NCI-H1092 (cell line): ENCODE measurements around the gene PIGQ.
A peak's percentile ranks its signal among the peaks of the same experiment; 100 is the strongest.
"Not testable (repeated sequence)": the region's sequence is repeated elsewhere in the genome, so short reads cannot be mapped to it uniquely, and the experiment has no call there.

Experiments used
- DNase-seq: peaks from one replicate; lab custom pipeline; 2025; lab: John Stamatoyannopoulos, UW

The PIGQ gene

DNA sequence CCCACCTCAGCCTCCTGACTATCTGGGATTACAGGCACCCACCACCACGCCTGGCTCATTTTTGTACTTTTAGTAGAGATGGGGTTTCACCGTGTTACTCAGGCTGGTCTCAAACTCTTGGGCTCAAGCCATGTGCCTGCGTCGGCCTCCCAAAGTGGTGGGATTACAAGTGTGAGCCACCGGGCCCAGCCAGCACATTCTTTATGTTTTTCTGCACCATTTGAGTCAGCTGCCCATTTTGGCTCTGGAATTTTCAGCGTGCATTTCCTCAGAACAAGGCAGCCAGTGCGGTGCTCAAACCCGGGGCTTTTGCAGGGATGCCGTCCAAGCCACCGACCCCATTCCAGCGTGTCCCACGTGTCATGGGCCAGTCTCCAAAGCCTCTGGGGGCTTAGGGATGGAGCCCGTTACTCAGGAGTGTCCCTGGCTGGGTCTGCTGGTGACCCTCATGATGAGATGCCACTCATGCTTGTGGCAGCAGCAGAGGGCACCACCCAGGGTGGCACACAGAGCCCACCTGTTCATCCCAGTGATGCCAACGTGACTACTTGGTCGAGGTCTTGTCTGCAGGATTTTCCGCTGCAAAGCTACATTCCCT is 16.4 kb downstream of the PIGQ start:
- DNase-seq, result no peak

DNA sequence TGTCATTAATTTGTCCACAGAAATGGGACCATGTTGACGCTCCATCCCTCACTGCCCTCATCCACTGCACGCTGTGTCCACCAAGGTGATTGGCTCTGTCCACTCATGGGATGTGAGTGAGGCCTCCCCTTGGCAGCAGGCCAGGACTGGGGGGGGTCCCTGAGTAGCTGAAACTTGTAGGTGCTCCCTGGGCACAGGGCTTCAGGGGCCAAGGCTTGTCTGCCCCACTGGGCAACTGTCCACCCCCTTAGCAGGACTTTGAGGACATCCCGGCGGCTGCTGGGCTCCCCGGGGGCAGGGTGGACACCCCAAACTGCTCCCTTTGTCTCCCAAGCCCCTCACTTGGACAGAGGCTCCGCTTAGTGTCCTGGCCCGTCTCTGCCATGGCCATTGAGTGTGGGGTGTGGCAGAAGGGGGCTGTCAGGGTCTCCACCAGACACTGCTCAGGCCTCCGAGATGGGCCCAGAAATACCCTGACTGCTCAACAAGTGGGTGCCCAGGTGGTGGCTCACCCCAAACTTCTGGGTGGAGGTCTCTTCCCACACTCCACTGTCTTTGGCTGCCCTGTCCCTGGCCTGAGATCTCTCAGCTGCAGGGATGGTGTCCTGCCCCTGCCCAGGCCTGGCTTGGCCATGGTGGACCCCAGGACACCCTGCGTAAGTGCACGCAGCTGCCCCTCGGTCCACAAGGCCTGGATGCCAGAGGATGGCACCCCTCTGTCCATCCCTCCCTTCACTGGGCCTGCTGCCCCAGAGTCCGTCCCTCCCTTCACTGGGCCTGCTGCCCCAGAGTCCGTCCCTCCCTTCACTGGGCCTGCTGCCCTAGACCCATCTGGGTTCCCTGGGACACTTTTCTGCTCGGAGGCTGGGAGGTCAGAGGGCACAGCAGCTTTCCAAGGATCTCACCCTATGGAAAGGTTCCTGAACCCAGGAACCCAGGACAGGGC is 17.1 kb downstream of the PIGQ start:
- DNase-seq, result no peak

DNA sequence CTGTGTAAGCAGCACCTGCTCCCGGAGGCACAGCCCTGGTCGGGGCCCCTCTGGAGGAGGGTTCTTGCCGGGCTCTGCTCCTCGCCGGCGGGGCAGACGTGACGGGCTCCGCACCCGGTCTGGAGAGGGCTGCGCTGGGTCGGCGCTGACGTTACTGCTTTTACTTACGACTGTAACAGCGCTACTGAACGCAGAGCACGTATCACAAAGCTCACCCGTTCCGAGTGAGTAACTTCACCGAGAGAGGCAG is 18.8 kb downstream of the PIGQ start:
- peak; percentile 21 for DNase-seq

DNA sequence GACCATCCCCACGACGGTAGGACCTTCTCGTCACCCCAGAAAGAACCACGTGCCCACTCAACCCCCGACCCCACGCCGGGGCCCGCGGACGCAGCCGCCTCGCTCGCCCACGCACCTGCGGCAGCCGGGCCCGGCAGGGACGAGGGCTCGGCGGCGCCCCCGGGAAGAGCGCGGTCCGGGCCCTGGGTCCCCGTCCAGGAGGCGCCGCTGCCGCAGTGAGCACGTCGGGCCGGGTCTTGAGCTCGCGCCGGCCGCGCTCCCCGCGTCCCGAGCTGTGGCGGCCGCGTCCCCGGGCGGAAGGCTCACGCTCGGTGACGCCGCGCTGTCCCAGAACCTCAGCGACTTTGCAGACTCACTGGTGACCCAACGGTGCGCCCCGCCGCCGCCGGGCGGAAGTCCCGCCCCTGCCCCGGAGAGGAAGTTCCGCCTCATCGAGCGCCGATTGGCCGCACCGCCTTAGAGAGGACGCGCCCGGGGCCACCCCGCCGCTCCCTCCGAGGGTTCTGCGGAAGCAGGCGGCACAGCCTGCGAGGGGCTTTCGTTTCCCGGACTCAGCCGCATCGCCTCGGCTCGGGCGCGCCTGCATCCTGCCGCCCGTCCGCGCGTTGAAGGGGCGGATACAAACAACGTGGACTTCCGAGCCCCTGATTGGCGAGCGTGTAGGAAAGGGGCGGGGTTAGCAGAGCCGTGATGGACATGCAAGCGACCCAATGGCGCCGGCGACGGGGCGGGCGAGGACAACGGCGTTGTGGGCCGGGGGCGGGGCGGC is 19.3 kb downstream of the PIGQ start:
- DNase-seq, result peak; percentile 92

DNA sequence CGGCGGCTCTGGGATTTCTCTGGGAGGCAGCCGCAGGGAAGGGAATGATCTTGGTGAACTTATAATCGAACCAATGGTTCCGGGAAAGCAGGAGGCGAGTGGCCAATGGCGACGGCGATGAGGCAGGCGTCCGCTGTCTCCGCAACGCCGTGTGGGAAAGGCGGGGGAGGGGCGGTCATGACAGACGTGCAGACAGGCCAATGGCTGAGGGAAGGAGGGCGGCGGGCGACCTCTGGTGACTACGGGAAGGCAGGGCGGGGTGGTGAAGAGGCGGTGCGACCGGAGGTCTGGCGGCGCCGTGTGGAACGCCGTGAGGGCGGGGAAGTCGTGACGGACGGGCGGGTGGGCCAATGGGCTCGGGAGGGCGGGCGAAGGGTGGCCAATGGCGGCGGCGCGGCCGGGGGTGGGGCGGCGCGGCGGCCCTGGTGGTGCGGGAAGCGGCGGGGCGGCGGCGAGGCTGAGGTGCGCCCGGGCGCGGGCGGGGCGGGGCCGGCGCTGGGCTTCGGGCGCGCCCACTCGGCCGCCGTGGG is 20.0 kb downstream of the PIGQ start, which contains the start of gene RAB40C:
TSS of gene RAB40C (plus strand) at position 409 of the 530 bp plus-strand sequence. CDS start 226 bp downstream, outside the sequence.
- DNase-seq, result peak; percentile 97

DNA sequence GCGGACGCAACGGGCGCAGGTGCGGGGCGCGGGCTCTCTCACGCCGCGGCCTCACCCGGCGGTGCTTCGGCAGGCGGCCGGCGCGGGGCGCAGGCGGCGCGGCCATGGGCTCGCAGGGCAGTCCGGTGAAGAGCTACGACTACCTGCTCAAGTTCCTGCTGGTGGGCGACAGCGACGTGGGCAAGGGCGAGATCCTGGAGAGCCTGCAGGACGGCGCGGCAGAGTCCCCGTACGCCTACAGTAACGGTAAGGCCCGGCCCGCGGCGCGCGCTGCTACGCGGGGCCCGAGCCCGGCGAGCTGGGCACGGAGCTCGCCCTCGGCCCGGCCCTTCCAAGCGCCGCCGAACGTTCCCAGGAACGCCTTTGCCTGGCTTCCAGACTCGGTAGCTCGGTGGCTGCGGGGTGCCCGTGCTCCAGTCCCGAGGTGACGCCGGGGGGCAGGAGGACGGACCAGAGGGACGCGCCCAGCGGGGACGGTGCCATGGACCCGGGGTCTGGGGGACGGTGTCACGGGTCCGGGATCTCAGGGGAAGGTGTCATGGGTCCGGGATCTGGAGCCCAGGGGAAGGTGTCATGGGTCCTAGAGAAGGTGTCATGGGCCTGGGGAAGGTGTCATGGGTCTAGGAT is 20.5 kb downstream of the PIGQ start:
- DNase-seq, result no peak

DNA sequence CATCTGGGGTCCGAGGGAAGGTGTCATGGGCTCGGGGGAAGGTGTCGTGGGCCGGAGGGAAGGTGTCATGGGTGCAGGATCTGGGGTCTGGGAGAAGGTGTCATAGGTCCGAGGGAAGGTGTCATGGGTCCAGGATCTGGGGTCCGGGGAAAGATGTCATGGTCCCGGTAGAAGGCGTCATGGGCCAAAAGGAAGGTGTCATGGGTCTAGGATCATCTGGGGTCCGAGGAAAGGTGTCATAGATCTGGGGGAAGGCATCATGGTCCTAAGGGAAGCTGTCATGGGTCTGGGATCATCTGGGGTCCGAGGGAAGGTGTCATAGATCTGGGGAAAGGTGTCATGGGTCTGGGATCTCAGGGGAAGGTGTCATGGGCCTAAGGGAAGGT is 21.0 kb downstream of the PIGQ start:
- DNase-seq, result no peak

DNA sequence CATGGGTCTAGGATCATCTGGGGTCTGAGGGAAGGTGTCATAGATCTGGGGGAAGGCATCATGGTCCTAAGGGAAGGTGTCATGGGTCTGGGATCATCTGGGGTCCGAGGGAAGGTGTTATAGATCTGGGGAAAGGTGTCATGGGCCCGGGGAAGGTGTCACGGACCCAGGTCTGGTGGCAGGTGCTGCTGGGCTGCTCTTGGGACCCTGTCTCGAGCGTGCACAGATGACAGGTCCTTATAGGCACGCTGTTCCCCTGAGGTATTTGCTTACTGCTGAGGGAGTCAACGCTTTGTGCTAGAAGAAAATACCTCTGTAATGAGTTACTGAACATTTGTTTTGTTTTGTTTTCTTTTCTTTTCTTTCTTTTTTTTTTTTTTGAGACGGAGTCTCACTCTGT is 21.5 kb downstream of the PIGQ start:
- no peak for DNase-seq

DNA sequence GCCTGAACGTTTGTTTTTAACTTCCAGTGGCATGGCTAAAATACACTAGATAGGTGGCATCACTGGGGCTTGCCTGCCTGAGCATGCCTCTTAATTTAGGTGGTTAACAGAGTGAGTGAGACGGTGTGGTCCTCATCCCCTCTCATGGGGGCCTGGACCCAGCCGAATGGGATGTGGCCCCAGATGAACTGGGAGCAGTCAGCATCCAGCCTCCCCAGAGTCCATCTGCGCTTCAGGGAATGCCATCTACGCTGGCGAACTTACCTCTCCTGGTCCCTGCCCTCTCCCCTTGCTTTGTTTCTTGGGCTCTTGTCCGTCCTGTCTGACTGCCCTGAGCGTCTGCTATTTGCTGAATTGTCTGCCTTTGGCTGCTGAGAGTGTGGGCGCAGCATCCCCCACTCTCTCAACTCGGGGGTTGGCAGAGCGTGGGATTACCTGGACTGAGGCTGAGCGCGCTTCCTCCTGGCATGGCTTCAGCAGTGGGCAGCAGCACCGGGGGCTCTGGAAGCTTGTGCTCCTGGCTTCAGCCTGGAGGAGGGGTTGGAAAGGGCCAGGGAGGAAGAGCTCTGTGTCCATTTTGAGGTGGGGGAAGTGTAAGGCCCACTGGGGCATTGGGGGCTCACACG is 22.2 kb downstream of the PIGQ start:
- DNase-seq, result no peak

DNA sequence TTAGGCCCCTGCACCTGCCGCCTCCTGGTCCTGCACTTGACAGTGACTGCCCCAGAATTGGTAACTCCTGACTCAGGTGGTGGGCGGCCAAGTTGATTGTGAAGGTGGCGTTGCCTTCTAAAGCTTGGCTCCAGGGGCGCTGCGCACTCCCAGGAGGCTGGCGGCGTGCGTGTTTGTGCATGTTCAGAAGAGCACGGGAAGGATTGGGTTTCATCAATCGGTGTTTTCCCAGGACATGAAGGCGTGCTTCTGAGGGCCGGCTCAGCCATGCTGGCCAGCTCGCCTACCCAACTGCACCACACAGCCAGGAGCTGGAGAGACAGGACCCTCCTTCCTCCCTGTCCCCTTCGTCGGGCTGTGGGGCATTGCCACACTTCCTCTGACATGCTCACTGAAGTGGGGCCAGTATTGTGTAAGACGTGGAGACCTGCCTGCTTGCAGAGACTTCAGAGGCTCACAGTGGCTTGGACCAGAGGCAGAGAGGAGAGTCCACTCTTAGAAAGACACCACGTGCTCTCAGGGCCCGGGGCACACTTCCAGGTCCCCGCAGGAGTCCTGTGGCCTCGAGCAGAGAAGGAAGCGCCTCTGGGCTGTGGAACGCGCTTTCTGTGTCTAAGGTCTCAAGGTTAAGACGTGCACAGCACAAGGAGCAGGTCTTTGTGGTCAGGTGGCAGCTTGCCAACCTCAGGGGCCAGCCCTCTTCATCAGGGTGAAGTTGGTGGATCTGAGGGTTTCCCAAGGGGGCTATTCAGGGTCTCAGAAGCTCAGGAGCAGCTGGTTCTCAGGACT is 22.9 kb downstream of the PIGQ start:
- DNase-seq, result peak; percentile 50

DNA sequence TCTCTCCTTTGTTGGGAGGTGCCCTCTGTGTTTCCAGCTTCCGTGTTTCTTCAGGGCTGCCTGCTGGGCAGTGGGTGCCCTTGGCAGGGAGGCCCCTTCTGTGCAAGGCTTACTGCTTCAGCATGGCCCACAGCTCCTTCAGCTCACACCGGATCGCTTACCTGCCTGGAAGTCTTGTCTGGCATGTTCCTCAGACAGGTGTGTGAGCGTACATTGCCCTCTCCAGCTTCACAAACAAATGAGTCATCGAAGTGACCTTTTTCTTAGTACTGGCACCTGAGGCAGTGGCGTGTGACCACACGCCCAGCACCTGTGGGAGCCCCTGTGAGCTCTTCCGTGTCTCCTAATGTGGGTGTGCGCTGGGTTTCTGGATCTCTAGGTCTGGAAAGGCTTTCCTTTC is 23.6 kb downstream of the PIGQ start:
- no peak for DNase-seq

DNA sequence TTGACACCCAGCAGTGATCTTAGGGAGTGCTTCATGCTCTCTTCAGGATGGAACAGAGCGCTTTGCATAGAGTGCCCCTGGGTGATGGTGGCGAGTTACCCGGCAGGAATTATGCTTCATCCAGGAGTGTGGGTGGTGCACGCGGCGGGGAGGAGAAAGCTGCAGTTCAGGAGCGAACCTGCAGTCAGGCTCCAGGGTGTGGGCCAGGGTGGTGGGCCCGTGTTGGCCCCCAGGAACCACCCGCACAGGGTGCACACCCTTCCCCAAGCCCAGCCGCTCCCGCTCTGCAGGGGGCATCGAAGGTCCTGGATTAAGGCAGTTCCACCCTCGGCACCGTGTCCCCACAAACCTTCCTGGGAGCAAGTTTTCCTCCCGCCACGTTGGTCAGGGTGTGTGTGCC is 24.0 kb downstream of the PIGQ start:
- DNase-seq, result no peak

DNA sequence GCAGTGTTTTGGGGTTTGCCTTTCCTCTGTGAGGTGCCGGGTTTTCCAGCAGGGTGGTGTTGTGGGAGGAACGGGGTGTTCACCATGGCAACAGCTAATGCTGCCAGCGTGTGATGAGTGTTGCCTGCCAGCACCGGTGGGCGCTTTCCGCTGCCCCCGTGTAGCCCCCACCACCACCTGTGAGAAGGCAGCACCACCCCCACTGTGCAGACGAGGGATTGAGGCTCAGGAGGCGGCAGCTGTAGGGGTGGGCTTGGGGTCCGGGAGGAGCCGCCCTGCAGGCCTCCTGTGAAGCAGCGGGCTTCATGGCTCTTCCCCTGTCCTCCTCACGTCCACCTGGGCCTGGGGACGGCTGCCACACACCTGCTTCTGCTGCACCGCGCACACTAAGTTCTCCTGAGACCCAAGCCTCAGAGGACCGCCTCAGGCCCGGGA is 25.3 kb downstream of the PIGQ start:
- no peak for DNase-seq

DNA sequence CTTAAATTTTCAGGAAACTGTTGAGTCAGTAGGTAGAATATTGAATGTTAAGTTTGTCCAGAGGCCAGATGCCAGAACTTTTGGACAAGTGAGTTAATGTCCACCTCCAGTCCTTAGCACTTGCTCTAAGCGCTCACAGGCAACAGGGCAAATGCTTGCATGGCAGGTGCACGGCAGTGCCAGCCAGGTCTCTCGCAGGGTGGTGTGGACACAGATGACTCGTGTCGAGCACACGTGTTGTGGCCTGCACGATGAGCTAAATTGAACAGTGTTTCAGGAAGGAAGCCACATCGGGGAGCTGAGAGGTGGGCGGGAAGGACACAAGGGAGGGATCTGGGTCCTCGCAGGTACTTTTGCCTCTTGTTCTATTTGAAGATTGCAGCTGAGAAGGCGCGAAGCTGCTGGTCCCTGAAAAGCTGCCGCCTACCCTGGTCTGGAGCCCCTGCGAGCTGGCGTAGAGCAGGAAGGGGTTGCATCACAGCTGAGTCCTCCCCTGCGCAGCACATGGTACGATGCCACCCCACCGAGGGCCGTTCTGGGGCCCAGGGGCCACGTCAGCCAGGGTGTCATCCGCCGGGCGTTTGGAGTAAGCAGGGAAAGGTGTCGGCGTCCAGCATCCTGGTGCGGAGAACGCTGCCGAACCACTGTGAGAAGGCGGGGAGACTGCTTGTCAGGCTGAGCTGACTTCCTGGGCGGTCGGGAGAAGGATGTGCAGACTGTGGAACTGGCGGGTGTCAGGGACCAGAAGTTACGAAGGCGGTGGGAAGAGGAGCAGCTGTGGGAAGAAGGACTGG is 26.4 kb downstream of the PIGQ start:
- no peak for DNase-seq

DNA sequence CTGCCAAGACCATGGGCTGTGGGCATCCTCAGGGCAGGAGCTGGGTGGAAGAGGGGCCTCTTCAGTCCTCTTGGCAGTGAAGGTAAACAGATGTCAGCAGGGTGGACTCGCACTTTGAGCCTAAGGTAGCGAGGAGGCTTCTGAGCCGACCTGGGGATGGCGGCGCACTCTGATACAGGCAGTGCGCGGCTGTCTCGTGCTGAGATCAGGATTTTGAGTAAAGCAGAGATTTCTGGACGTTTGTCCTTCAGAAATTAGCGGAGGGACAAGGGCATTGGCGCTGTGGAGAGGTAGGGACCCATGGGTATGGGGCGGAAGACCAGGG is 26.9 kb downstream of the PIGQ start:
- no peak for DNase-seq

DNA sequence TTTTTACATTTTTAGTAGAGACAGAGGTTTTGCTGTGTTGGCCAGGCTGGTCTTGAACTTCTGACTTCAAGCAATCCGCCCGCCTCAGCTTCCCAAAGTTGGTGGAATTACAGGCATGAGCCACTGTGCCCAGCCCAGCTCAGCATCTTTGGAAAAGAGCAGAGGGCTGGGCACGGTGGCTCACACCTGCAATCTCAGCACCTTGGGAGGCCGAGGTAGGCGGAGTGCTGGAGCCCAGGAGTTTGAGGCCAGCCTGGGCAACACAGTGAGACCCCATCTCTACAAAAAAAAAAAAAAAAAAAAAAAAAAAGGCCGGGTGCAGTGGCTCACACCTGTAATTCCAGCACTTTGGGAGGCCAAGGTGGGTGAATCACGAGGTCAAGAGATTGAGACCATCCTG is 27.9 kb downstream of the PIGQ start:
- not testable (repeated sequence) for DNase-seq

DNA sequence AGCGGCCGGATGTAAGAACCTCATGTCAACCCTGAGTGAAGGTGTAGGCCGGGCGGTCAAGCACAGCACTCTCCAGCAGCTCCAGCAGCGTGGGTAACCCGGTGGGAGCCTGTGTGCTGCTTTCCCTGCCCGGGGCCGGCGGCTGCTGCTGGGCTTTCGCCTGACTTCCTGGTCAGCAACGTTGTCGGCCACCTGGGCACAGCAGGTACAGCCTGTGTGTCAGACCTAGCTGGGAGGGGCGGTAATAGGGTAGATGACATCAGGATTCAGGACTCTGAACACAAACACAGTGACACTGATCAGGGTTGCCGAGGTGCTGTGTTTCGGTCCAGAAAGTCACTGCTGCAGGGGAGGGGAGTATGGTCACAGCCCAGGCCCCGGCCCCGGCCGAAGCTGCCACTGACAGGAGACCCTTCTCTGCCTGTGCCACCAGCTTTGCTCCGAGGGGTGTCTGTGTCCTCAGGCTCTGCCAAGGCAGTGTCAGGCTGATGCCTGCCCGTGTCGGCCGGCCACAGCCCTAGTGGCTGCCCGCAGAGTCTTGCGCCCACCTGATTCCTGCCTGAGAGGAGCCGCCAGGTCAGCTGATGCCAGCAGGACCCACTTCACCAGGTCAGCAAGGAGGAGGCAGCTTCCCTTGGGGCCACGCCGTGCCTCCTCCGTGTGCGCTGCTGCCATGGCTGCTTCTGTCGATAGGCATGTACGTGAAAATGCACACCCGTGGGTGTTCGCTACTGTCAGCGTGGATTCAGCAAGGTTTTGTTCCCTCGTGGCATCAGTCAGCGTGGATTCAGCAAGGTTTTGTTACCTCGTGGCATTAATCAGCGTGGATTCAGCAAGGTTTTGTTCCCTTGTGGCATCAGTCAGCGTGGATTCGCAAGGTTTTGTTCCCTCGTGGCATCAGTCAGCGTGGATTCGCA is 29.3 kb downstream of the PIGQ start:
- DNase-seq, result no peak

DNA sequence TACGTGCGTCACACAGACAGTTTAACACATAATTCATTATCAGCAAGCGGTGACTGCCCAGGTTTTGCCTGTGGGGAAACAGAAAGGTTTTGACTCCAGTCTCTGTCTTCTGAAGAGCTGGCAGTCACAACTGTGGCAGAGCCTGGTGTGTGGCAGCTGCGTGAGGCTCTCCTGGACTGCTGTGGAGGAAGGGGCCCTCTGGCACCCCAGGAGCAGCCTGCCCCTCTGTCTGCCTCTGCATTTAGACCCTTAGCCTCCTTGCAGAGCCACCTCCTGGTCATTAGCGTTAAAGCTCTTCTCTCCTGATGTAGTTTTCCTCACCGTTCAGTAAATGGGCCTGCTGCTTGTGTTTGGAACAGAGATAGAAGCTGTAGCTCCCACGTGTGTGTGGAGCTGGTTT is 31.0 kb downstream of the PIGQ start:
- no peak for DNase-seq

DNA sequence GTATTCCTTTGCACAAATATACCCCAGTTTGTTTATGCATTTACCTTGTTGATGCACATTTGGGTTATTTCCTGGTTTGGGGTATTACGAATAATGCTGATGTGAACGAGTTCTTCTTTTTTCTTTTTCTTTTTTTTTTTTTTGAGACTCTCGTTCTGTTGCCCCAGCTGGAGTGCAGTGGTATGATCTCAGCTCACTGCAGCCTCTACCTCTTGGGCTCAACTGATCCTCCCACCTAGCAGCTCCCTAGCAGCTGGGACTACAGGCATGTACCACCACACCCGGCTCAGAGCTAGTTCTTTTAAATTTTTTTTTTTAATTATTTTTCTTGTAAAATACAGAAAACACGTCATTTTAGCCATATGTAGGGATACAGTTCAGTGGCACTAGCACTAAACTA is 34.2 kb downstream of the PIGQ start:
- no peak for DNase-seq
